HepG2 (cell line): Measurements from ENCODE around the gene BPHL. TPM values are rescaled to one million over a fixed set of nuclear protein-coding genes. Genes with fewer than 3 reads are reported as not detected.

Experiments
- ATAC-seq: fragments of 200-7000 bp; cut with Tn5 transposase; 3 replicates; pipeline ENCODE4 v1.9.1; 2020; ENCODE audit warnings: mild to moderate bottlenecking, moderate library complexity
- Bru-seq: library from RNA; stranded (reverse); fragments of 400-500 nt; gene quantifications from one replicate; lab custom pipeline; 2021; lab: Mats Ljungman, UMichigan
- BruChase-seq, 2 experiments: library from RNA; stranded (reverse); fragments of 400-500 nt; gene quantifications; one replicate each; lab custom pipeline; 2021; lab: Mats Ljungman, UMichigan
- BruUV-seq: library from RNA; stranded (reverse); fragments of 400-500 nt; replicated peaks from 2 replicates; lab custom pipeline; 2021; lab: Mats Ljungman, UMichigan
- CTCF ChIA-PET: fragments of 300-600 bp; formaldehyde crosslinking; extraction: SDS; loops from one replicate; lab custom pipeline; 2021; ENCODE audit warnings: low total read pairs, inconsistent platforms, low intra/inter-chr PET ratio; lab: Yijun Ruan, JAX
- POLR2A ChIA-PET: fragments of 350-600 bp; sonication (Branson Sonifier 250); formaldehyde crosslinking; loops from one replicate; lab custom pipeline; 2020; ENCODE audit warnings: antibody characterized with exemption, inconsistent platforms; lab: Yijun Ruan, JAX
- DNase-seq: peaks from one replicate; pipeline ENCODE4 v3.0.0-alpha.2; 2015; ENCODE audit warnings: low spot score
- FAIRE-seq: peaks from 3 replicates; lab custom pipeline; 2011; peaks lifted over from hg19 to GRCh38; lab: Jason Lieb, UNC
- H2AFZ ChIP-seq: one replicate; pipeline ENCODE4 v1.6.1; 2011; ENCODE audit warnings: low read length, inconsistent platforms
- H3K27ac ChIP-seq: fragments of 300-600 bp; 3 replicates; pipeline ENCODE4 v1.8.0; 2011; ENCODE audit warnings: mixed run types, mild to moderate bottlenecking, mixed read lengths, low read length, inconsistent platforms; ENCODE audit not compliant: insufficient read depth; ENCODE audit errors: extremely low read length
- H3K27me3 ChIP-seq, 2 experiments: fragments of 200-600 bp in 1 of 2; 2 replicates in 1 of 2; 3 replicates in 1 of 2; pipeline versions ENCODE4 v1.6.0 to v1.8.0; 2011; ENCODE audit warnings: low read length in 2 of 2, mild to moderate bottlenecking in 2 of 2, moderate library complexity in 2 of 2, inconsistent platforms in 1 of 2; ENCODE audit not compliant: insufficient read depth in 2 of 2, control insufficient read depth in 1 of 2
- H3K36me3 ChIP-seq, 2 experiments: fragments of 200-600 bp in 1 of 2; replicated peaks in 1 of 2; 2 replicates in 1 of 2; 3 replicates in 1 of 2; pipeline versions ENCODE4 v1.5.1 to v1.8.0; 2011; ENCODE audit warnings: low read length in 2 of 2, inconsistent platforms in 1 of 2; ENCODE audit not compliant: insufficient read depth in 2 of 2, control insufficient read depth in 1 of 2
- H3K4me1 ChIP-seq: 2 replicates; pipeline ENCODE4 v1.5.1; 2012; ENCODE audit warnings: low read length, inconsistent platforms; ENCODE audit not compliant: insufficient read depth
- H3K4me2 ChIP-seq: 2 replicates; pipeline ENCODE4 v1.6.0; 2011; ENCODE audit warnings: low read depth, low read length, inconsistent platforms
- H3K4me3 ChIP-seq, 3 experiments: fragments of 200-600 bp in 1 of 3; sonication (generic), shearing (Covaris generic) in 1 of 3; replicated peaks in 1 of 3; 2 replicates each; pipeline ENCODE4 v1.5.1; 2011 to 2016; ENCODE audit warnings: low read length in 3 of 3, inconsistent platforms in 2 of 3, low read depth in 2 of 3, mild to moderate bottlenecking in 2 of 3, control low read depth in 1 of 3, mixed read lengths in 1 of 3; ENCODE audit not compliant: insufficient read depth in 1 of 3
- H3K79me2 ChIP-seq: one replicate; pipeline ENCODE4 v1.6.1; 2011; ENCODE audit warnings: low read length, inconsistent platforms; ENCODE audit not compliant: insufficient read depth
- H3K9ac ChIP-seq: 2 replicates; pipeline ENCODE4 v1.6.0; 2011; ENCODE audit warnings: mild to moderate bottlenecking, low read depth, low read length, inconsistent platforms; ENCODE audit not compliant: insufficient read depth
- H3K9me3 ChIP-seq: 2 replicates; pipeline ENCODE4 v1.5.1; 2012; ENCODE audit warnings: mild to moderate bottlenecking, low read length
- H4K20me1 ChIP-seq: 2 replicates; pipeline ENCODE4 v1.6.0; 2011; ENCODE audit warnings: inconsistent platforms, mild to moderate bottlenecking, low read length, moderate library complexity; ENCODE audit not compliant: insufficient read depth
- ASH2L ChIP-seq: fragments of 300-600, 200-600 bp; sonication (generic); IDR thresholded peaks from 2 replicates; pipeline ENCODE4 v1.7.0; 2017; ENCODE audit warnings: low read depth, mild to moderate bottlenecking, moderate library complexity, mixed read lengths, low read length; ENCODE audit not compliant: insufficient read length
- CREB1 ChIP-seq, 2 experiments: fragments of 450-650 bp in 1 of 2; IDR thresholded peaks; 2 replicates each; pipeline ENCODE4 v1.6.1; 2016 to 2017; ENCODE audit warnings: control low read depth in 1 of 2, mild to moderate bottlenecking in 1 of 2, missing compliant biosample characterization in 1 of 2, missing genetic modification characterization in 1 of 2
- E2F5 ChIP-seq: sonication (generic); formaldehyde crosslinking; conservative IDR thresholded peaks from 2 replicates; pipeline ENCODE4 v1.4.0; 2020; ENCODE audit warnings: missing genetic modification reagents
- HOXA9 ChIP-seq: sonication (generic); formaldehyde crosslinking; IDR thresholded peaks from 2 replicates; pipeline ENCODE4 v1.8.1; 2022; ENCODE audit warnings: missing genetic modification reagents, mild to moderate bottlenecking, moderate library complexity, borderline replicate concordance
- NFE2L1 ChIP-seq: sonication (generic); formaldehyde crosslinking; IDR thresholded peaks from 2 replicates; pipeline ENCODE4 v1.4.0; 2020; ENCODE audit warnings: missing genetic modification reagents, mild to moderate bottlenecking, borderline replicate concordance
- PRMT3 ChIP-seq: sonication (generic); formaldehyde crosslinking; IDR thresholded peaks from 2 replicates; pipeline ENCODE4 v1.8.1; 2022; ENCODE audit warnings: low read depth, mild to moderate bottlenecking, moderate library complexity, missing genetic modification reagents, borderline replicate concordance
- RFXANK ChIP-seq: IDR thresholded peaks from 2 replicates; pipeline ENCODE4 v1.6.1; 2016
- SSRP1 ChIP-seq: IDR thresholded peaks from 2 replicates; pipeline ENCODE4 v1.6.1; 2016; ENCODE audit warnings: control low read depth
- ZFP36L2 ChIP-seq: sonication (generic); formaldehyde crosslinking; IDR thresholded peaks from 2 replicates; pipeline ENCODE4 v1.4.0; 2020; ENCODE audit warnings: missing genetic modification reagents
- ZFP41 ChIP-seq: sonication (generic); formaldehyde crosslinking; IDR thresholded peaks from 2 replicates; pipeline ENCODE4 v1.4.0; 2020; ENCODE audit warnings: mild to moderate bottlenecking, missing genetic modification reagents, borderline replicate concordance
- ZFYVE20 ChIP-seq: sonication (generic); formaldehyde crosslinking; IDR thresholded peaks from 2 replicates; pipeline ENCODE4 v1.8.0; 2023; ENCODE audit warnings: low read depth, mild to moderate bottlenecking, moderate library complexity, missing genetic modification reagents, borderline replicate concordance
- ZNF446 ChIP-seq: sonication (generic); formaldehyde crosslinking; IDR thresholded peaks from 2 replicates; pipeline ENCODE4 v1.5.0; 2020; ENCODE audit warnings: mild to moderate bottlenecking, missing genetic modification reagents
- WGBS: methylation state at CpG from one replicate; pipeline ENCODE4 v1.1.6; 2017; ENCODE audit warnings: low lambda C conversion rate; 5-methylcytosine and 5-hydroxymethylcytosine counted together
- in situ Hi-C: cut with HindIII; loops from 2 replicates; pipeline ENCODE4 v1.10.0; 2017; ENCODE audit warnings: low pct_unique_long_range_greater_than_20kb; ENCODE audit not compliant: extremely low pct_ligation_motif_present
- intact Hi-C: fragments of 100-400 bp; cut with micrococcal nuclease; formaldehyde crosslinking; loops from one replicate; pipeline ENCODE4 v1.10.0; 2022; ENCODE audit not compliant: unreplicated experiment
- long read RNA-seq, 2 experiments: library from RNA in 1 of 2; library from polyadenylated mRNA in 1 of 2; stranded (forward) in 1 of 2; unstranded in 1 of 2; transcript quantifications; one replicate each; pipeline ENCODE4 v2.0.0, GENCODE V29; 2019 to 2022
- polyA minus RNA-seq, 3 experiments: library from RNA; depleted of rRNA, polyadenylated mRNA; stranded (reverse); fragments of >200 nt; gene quantifications; 2 replicates each; pipeline ENCODE4 v1.2.3, GENCODE V29; 2011; ENCODE audit warnings: low replicate concordance in 1 of 3
- polyA plus RNA-seq, 8 experiments: library from polyadenylated mRNA; depleted of rRNA in 3 of 8; stranded (reverse) in 7 of 8; unstranded in 1 of 8; fragments of >200 nt; fragmentation: Illumina TruSeq in 4 of 8; extraction: Trizol in 4 of 8; gene quantifications; 2 replicates each; pipeline versions ENCODE4 v1.2.1 to v1.2.3, GENCODE V29; 2011 to 2016; ENCODE audit warnings: low read depth in 4 of 8, missing spikeins in 1 of 8, mixed read lengths in 1 of 8; ENCODE audit not compliant: insufficient read depth in 1 of 8
- total RNA-seq, 5 experiments: library from RNA; depleted of rRNA; stranded (reverse); fragments of >200 nt; fragmentation: Illumina TruSeq; extraction: Trizol; gene quantifications; 2 replicates each; pipeline ENCODE4 v1.2.3, GENCODE V29; 2016; ENCODE audit warnings: low read depth in 1 of 5
- TF ChIP-seq, protein P1 (sequence below), 2 experiments: sonication (generic) in 1 of 2; formaldehyde crosslinking in 1 of 2; IDR thresholded peaks; 2 replicates each; pipeline versions ENCODE4 v1.4.0 to v1.6.1; 2018 to 2020; ENCODE audit warnings: missing genetic modification reagents in 2 of 2, borderline replicate concordance in 1 of 2, low read depth in 1 of 2, mild to moderate bottlenecking in 1 of 2, missing biosample characterization in 1 of 2

BPHL gene
- total RNA-seq (2016; rRNA removed; fragmentation: Illumina TruSeq; extraction: Trizol) (39.5 and 48.6 TPM in 2 replicates), polyA plus RNA-seq (2011; rRNA removed) (35.6 and 37.8 TPM in 2 replicates), polyA minus RNA-seq (2011; rRNA and poly(A)+ RNA removed; ENCODE audit: low replicate concordance) (7.2 and 21.2 TPM in 2 replicates), Bru-seq, nascent RNA (percentile 79 among the genes with signal in this experiment), BruChase-seq, experiment 1, labeled RNA remaining after a 6-hour chase (percentile 66 among the genes with signal in this experiment), BruChase-seq, experiment 2, labeled RNA remaining after a 2-hour chase (percentile 66 among the genes with signal in this experiment)
- total RNA-seq (2016; cell fraction: cytosol; rRNA removed; fragmentation: Illumina TruSeq; extraction: Trizol; ENCODE audit: low read depth) = 13.0 and 14.5 TPM in 2 replicates
- total RNA-seq (2016; cell fraction: insoluble cytoplasmic fraction; rRNA removed; fragmentation: Illumina TruSeq; extraction: Trizol) = 42.3 and 49.9 TPM in 2 replicates
- 29.2 and 32.0 TPM in 2 replicates for total RNA-seq (2016; cell fraction: membrane; rRNA removed; fragmentation: Illumina TruSeq; extraction: Trizol)
- total RNA-seq (2016; cell fraction: nucleus; rRNA removed; fragmentation: Illumina TruSeq; extraction: Trizol) = 25.4 and 25.5 TPM in 2 replicates
- 25.0 and 32.1 TPM in 2 replicates for polyA plus RNA-seq (2011; cell fraction: cytosol; rRNA removed)
- polyA plus RNA-seq (2011; cell fraction: nucleus; rRNA removed) = 31.4 and 44.9 TPM in 2 replicates
- polyA plus RNA-seq (2012) = 33.2 and 56.4 TPM in 2 replicates
- 12.2 and 18.6 TPM in 2 replicates for polyA plus RNA-seq (2016; cell fraction: cytosol; fragmentation: Illumina TruSeq; extraction: Trizol; ENCODE audit: low read depth)
- 57.7 and 60.4 TPM in 2 replicates for polyA plus RNA-seq (2016; cell fraction: insoluble cytoplasmic fraction; fragmentation: Illumina TruSeq; extraction: Trizol; ENCODE audit: low read depth)
- polyA plus RNA-seq (2016; cell fraction: membrane; fragmentation: Illumina TruSeq; extraction: Trizol; ENCODE audit: low read depth) = 24.1 and 29.1 TPM in 2 replicates
- 40.4 and 41.8 TPM in 2 replicates for polyA plus RNA-seq (2016; cell fraction: nucleus; fragmentation: Illumina TruSeq; extraction: Trizol; ENCODE audit: insufficient read depth, low read depth)
- polyA minus RNA-seq (2011; cell fraction: cytosol; rRNA and poly(A)+ RNA removed) = 12.7 and 16.3 TPM in 2 replicates
- 34.6 and 42.1 TPM in 2 replicates for polyA minus RNA-seq (2011; cell fraction: nucleus; rRNA and poly(A)+ RNA removed)
- long read RNA-seq, experiment 1, transcript BPHL-203 (7 exons, 1,928 nt) = major isoform, 66 of 80 reads
- long read RNA-seq, experiment 1, transcript BPHL-205 (8 exons, 1,563 nt) = minor isoform, 8 of 80 reads
- long read RNA-seq, experiment 1, partial matches to known transcripts = 3 of 80 reads
- long read RNA-seq, experiment 1, other reads (novel, unspliced or antisense) = 2 of 80 reads
- long read RNA-seq, experiment 2, transcript BPHL-203 (7 exons, 1,928 nt) = major isoform, 22 of 46 reads
- long read RNA-seq, experiment 2, transcript BPHL-205 (8 exons, 1,563 nt) = minor isoform, 12 of 46 reads
- long read RNA-seq, experiment 2, partial matches to known transcripts = 3 of 46 reads
- long read RNA-seq, experiment 2, other reads (novel, unspliced or antisense) = 9 of 46 reads

- Histone ChIP-seq H3K9ac (peak within 1 kb of the TSS; percentile 87), H3K4me2 (peak within 1 kb of the TSS; percentile 88), H3K4me3 (peak within 1 kb of the TSS; percentile 82 to 84 (median 84)), H4K20me1 (no peaks in the 10 kb centered on the region), H3K79me2 (peaks cover 11% of the 10 kb centered on the region), H3K9me3 (no peaks in the 10 kb centered on the region), H3K4me1 (peaks cover 35% of the 10 kb centered on the region), H3K27me3 (no peaks in the 10 kb centered on the region; a peak in 1 of 5 replicates), H2AFZ (peak within 1 kb of the TSS; percentile 78), H3K27ac (peak within 1 kb of the TSS; percentile 88), H3K36me3 (peaks cover 2 to 11% of the 10 kb centered on the region in 2 experiments)
- ATAC-seq (peak; percentile 89), FAIRE-seq (peak; percentile 8), DNase-seq (peak; percentile 87)
- WGBS = under 1% methylated on average over 62 of the region's 89 CpGs
- ChIA-PET CTCF (no interaction called here), POLR2A (interaction anchor here (0.7 to 3.3 kb wide), 20 partner anchors 10 to 903 kb away, joined by 3 to 21 read pairs (median 7); partner anchors contain the start of genes NQO2, PSMG4, RIPK1 and SERPINB1)
- no TSS peak for BruUV-seq
- in situ Hi-C loops = no loop called here
- intact Hi-C loops = loop anchor here (2.0 to 10.0 kb wide), 4 partner anchors 20 to 132 kb away; partner anchors contain the start of gene RIPK1
- TF ChIP-seq PRMT3 (CRISPR knock-in tag) (no peak), E2F5 (CRISPR knock-in tag) (peak; percentile 71), NFE2L1 (CRISPR knock-in tag) (no peak), ASH2L (peak; percentile 82), RFXANK (CRISPR knock-in tag) (peak; percentile 28), SSRP1 (CRISPR knock-in tag) (no peak), ZFP36L2 (CRISPR knock-in tag) (peak; percentile 59; the same call in 1 of the 2 replicates), HOXA9 (CRISPR knock-in tag) (peak; percentile 92; the same call in 1 of the 2 replicates), ZNF446 (CRISPR knock-in tag) (peak; percentile 97), ZFP41 (CRISPR knock-in tag) (peak; percentile 29; the same call in 1 of the 2 replicates), CREB1 (IDR thresholded peaks at IDR 0.05) (0 out of 2 replicates have a peak, but pooled peaks have one; percentile 53), CREB1 (CRISPR knock-in tag; IDR thresholded peaks at IDR 0.05) (no peak), ZFYVE20 (CRISPR knock-in tag) (0 out of 2 replicates have a peak, but pooled peaks have one; percentile 58)
- TF ChIP-seq, protein P1, sequence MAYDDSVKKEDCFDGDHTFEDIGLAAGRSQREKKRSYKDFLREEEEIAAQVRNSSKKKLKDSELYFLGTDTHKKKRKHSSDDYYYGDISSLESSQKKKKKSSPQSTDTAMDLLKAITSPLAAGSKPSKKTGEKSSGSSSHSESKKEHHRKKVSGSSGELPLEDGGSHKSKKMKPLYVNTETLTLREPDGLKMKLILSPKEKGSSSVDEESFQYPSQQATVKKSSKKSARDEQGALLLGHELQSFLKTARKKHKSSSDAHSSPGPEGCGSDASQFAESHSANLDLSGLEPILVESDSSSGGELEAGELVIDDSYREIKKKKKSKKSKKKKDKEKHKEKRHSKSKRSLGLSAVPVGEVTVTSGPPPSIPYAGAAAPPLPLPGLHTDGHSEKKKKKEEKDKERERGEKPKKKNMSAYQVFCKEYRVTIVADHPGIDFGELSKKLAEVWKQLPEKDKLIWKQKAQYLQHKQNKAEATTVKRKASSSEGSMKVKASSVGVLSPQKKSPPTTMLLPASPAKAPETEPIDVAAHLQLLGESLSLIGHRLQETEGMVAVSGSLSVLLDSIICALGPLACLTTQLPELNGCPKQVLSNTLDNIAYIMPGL (CRISPR knock-in tag; IDR thresholded peaks at IDR 0.05; ENCODE audit: borderline replicate concordance in 1 of 2, low read depth in 1 of 2) = peak; percentile 88 to 93
Observed at GRCh38 chr6:3118353-3119039, at the start of gene BPHL. BPHL (plus strand) TSS chr6:3118711; CDS start chr6:3118741, 30 bp downstream.
